Ectodermal cell (in vitro differentiated cells): ENCODE measurements around the gene RUFY2.
A peak's percentile ranks its signal among the peaks of the same experiment; 100 is the strongest.

ENCODE experiments used
- H3K27ac ChIP-seq: 2 replicates; pipeline ENCODE4 v1.7.0; 2013; ENCODE audit warnings: mild to moderate bottlenecking, low read depth, low read length; ENCODE audit not compliant: insufficient read depth, poor library complexity, severe bottlenecking
- H3K27me3 ChIP-seq: 2 replicates; pipeline ENCODE4 v1.7.0; 2013; ENCODE audit warnings: mild to moderate bottlenecking, low read length; ENCODE audit not compliant: insufficient read depth, control insufficient read depth, poor library complexity, severe bottlenecking
- H3K36me3 ChIP-seq: one replicate; pipeline ENCODE4 v1.7.0; 2013; ENCODE audit warnings: low read length; ENCODE audit not compliant: control insufficient read depth, insufficient read depth
- H3K4me1 ChIP-seq: one replicate; pipeline ENCODE4 v1.7.0; 2013; ENCODE audit warnings: low read length; ENCODE audit not compliant: control insufficient read depth, insufficient read depth
- H3K4me3 ChIP-seq: 2 replicates; pipeline ENCODE4 v1.7.0; 2013; ENCODE audit warnings: low read depth, low read length, control low read depth; ENCODE audit not compliant: insufficient read depth
- H3K9me3 ChIP-seq: 2 replicates; pipeline ENCODE4 v1.7.0; 2013; ENCODE audit warnings: mild to moderate bottlenecking, low read length, moderate library complexity; ENCODE audit not compliant: control insufficient read depth
- WGBS, 2 experiments: methylation state at CpG; one replicate each; pipeline ENCODE4 v1.1.7; 2013; ENCODE audit warnings: missing lambda C conversion rate in 2 of 2; 5-methylcytosine and 5-hydroxymethylcytosine counted together

Gene RUFY2

DNA sequence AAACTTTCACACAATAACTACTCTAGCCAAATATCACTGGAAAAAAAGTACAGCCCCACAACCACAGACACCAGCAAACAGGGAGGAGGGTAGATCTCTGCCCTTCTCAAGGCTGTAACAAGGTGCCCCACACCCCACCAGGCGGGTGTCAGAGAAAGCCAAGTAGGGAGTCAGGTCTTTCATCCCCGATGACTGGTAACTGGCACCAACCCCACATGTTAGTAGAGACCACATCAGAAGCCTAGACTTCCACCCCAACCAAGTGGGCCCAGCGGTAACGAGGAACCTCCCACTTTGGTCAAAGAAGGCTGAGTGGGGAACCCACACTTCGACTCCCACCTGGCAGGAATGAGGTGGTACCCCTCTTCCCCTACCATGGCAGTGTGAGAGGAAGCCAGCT, 16.4 kb upstream of the RUFY2 start:
- 84 to 86% methylated on average over 5 of the region's 5 CpGs for WGBS, 2 experiments
- H3K4me3 ChIP-seq = no peak overlapping the region
- no peaks in the 10 kb centered on the region for H3K27me3 ChIP-seq
- H3K4me1 ChIP-seq = no peaks in the 10 kb centered on the region
- H3K36me3 ChIP-seq = peaks cover 49% of the 10 kb centered on the region
- no peak overlapping the region for H3K27ac ChIP-seq
- no peaks in the 10 kb centered on the region for H3K9me3 ChIP-seq

GRCh38 chr10:68419376-68419775, 12.3 kb upstream of the RUFY2 start:
- no peaks in the 10 kb centered on the region for H3K9me3 ChIP-seq
- no peaks in the 10 kb centered on the region for H3K27me3 ChIP-seq
- peaks cover 45% of the 10 kb centered on the region for H3K36me3 ChIP-seq
- H3K4me1 ChIP-seq = no peaks in the 10 kb centered on the region
- H3K27ac ChIP-seq = no peak overlapping the region
- WGBS, 2 experiments = 99 to 100% methylated on average over 2 to 3 of the region's 3 CpGs
- H3K4me3 ChIP-seq = no peak overlapping the region

DNA sequence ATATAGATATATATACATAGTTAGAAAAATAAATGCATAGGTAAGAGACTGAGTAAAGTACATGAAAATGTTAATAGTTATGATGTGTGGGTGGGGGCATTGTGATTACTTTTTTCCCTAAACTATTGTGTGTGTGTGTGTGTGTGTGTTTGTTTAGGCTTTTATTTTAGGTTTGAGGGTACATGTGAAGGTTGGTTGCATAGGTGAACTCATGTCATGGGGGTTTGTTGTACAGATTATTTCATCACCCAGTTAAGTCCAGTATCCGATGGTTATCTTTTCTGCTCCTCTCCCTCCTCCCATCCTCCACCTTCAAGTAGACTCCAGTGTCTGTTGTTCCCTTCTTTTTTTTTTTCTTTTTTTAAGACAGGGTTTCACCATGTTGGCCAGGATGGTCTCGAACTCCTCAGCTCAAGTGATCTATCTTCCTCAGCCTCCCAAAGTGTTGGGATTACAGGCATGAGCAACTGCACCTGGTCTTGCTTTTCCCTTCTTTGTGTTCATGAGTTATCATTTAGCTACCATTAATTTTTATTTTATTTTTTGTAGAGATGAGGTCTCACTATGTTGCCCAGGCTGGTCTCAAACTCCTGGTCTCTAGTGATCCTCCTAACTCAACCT, 1.9 kb upstream of the RUFY2 start:
- H3K4me3 ChIP-seq = no peak overlapping the region
- H3K27me3 ChIP-seq = no peaks in the 10 kb centered on the region
- H3K36me3 ChIP-seq = no peaks in the 10 kb centered on the region
- peaks cover 5% of the 10 kb centered on the region for H3K4me1 ChIP-seq
- no peak overlapping the region for H3K27ac ChIP-seq
- no peaks in the 10 kb centered on the region for H3K9me3 ChIP-seq
- 88 to 89% methylated on average over 2 of the region's 2 CpGs for WGBS, 2 experiments

GRCh38 chr10:68406111-68406814, 814 bp downstream of the RUFY2 start:
- peaks cover 5% of the 10 kb centered on the region for H3K4me1 ChIP-seq
- peaks cover 3% of the 10 kb centered on the region for H3K36me3 ChIP-seq
- no peaks in the 10 kb centered on the region for H3K27me3 ChIP-seq
- 2% methylated on average over 38 of the region's 38 CpGs for WGBS, 2 experiments
- H3K9me3 ChIP-seq = no peaks in the 10 kb centered on the region
- peak overlapping the region; percentile 97 for H3K4me3 ChIP-seq
- peak overlapping the region; percentile 90 for H3K27ac ChIP-seq

DNA sequence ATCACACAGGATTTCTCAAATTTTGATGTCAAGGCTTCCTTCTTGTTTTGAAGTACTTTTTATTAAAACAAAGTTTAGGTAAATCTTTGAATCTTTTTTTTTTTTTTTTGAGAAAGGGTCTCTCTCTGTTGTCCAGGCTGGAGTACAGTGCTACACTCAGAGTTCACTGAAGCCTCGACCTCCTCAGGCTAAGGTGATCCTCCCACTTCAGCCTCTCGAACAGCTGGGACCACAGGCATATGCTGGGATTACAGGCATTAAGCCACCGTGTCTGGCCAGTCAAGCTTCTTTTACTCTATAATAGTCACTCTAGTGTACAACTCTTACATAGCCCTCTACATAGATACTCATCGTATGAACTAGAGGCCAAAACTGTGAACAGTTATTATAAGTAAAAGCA, 3.4 kb downstream of the RUFY2 start:
- 92 to 96% methylated on average over 3 of the region's 4 CpGs for WGBS, 2 experiments

GRCh38 chr10:68402276-68402675, 4.8 kb downstream of the RUFY2 start:
- 75% methylated on average over 1 of the region's 1 CpG; no CpG with 5 or more reads in 1 of the 2 experiments for WGBS, 2 experiments
- H3K4me1 ChIP-seq = peaks cover 5% of the 10 kb centered on the region
- no peak overlapping the region for H3K27ac ChIP-seq
- no peaks in the 10 kb centered on the region for H3K9me3 ChIP-seq
- H3K4me3 ChIP-seq = no peak overlapping the region
- no peaks in the 10 kb centered on the region for H3K27me3 ChIP-seq
- peaks cover 10% of the 10 kb centered on the region for H3K36me3 ChIP-seq

More for the DNA sequence above, 3.4 kb downstream of the RUFY2 start:
- Histone ChIP-seq H3K4me1 (peaks cover 5% of the 10 kb centered on the region), H3K9me3 (no peaks in the 10 kb centered on the region), H3K4me3 (no peak overlapping the region), H3K36me3 (peaks cover 10% of the 10 kb centered on the region), H3K27ac (no peak overlapping the region), H3K27me3 (no peaks in the 10 kb centered on the region)

- WGBS, 2 experiments = 100% methylated on average over 1 of the region's 1 CpG; no CpG with 5 or more reads in 1 of the 2 experiments
- Histone ChIP-seq H3K27me3 (no peaks in the 10 kb centered on the region), H3K27ac (no peak overlapping the region), H3K36me3 (peaks cover 21% of the 10 kb centered on the region), H3K9me3 (no peaks in the 10 kb centered on the region), H3K4me3 (no peak overlapping the region), H3K4me1 (no peaks in the 10 kb centered on the region)
Observed at GRCh38 chr10:68397005-68397404, 10.1 kb downstream of the RUFY2 start.

DNA sequence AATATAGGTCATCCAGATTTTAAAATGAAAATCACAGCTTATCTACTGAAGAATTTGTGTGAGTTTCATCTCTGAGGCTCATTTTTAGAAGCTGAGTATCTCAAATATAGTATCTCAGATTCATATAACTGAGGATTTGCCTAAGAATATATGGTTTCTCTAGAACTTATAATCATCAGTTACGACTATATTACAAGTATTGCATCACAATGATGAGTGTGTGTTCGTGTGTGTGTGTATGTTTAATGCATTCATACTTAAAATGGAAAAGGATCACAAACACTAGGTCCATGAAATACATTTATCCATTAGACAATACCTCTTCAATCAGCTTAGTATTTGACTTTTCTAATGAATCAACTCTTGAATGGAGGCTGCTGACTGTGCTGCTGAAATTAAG, 21.3 kb downstream of the RUFY2 start:
- Histone ChIP-seq H3K27ac (no peak overlapping the region), H3K4me3 (no peak overlapping the region), H3K36me3 (peaks cover 7% of the 10 kb centered on the region), H3K9me3 (no peaks in the 10 kb centered on the region), H3K4me1 (no peaks in the 10 kb centered on the region), H3K27me3 (no peaks in the 10 kb centered on the region)
- WGBS, 2 experiments = no CpG with 5 or more reads among the region's 2 CpGs

GRCh38 chr10:68371604-68372003, 35.5 kb downstream of the RUFY2 start:
- 95 to 100% methylated on average over 1 of the region's 1 CpG for WGBS, 2 experiments
- H3K27ac ChIP-seq = no peak overlapping the region
- H3K4me1 ChIP-seq = no peaks in the 10 kb centered on the region
- H3K4me3 ChIP-seq = no peak overlapping the region
- H3K9me3 ChIP-seq = no peaks in the 10 kb centered on the region
- peaks cover 48% of the 10 kb centered on the region for H3K36me3 ChIP-seq
- H3K27me3 ChIP-seq = no peaks in the 10 kb centered on the region

GRCh38 chr10:68367121-68367520, 40.0 kb downstream of the RUFY2 start:
- 93 to 94% methylated on average over 2 of the region's 2 CpGs for WGBS, 2 experiments
- no peaks in the 10 kb centered on the region for H3K9me3 ChIP-seq
- H3K36me3 ChIP-seq = peaks cover 22% of the 10 kb centered on the region
- no peaks in the 10 kb centered on the region for H3K27me3 ChIP-seq
- H3K4me1 ChIP-seq = no peaks in the 10 kb centered on the region
- H3K4me3 ChIP-seq = no peak overlapping the region
- H3K27ac ChIP-seq = no peak overlapping the region
